Smooth muscle cell (in vitro differentiated cells): Measurements from ENCODE around the gene SYCP1. TPM values are rescaled to one million over a fixed set of nuclear protein-coding genes. Genes with fewer than 3 reads are reported as not detected.

ENCODE experiments used
- DNase-seq: peaks from one replicate; lab custom pipeline; 2025; ENCODE audit not compliant: unreplicated experiment; lab: John Stamatoyannopoulos, UW
- H2AFZ ChIP-seq: fragments of 200-600 bp; sonication (generic); 2 replicates; pipeline ENCODE4 v1.6.0; 2016; ENCODE audit warnings: antibody characterized with exemption, low read depth, mild to moderate bottlenecking
- H3F3A ChIP-seq: fragments of 200-600 bp; sonication (generic); 2 replicates; pipeline ENCODE4 v1.6.0; 2017; ENCODE audit warnings: antibody characterized with exemption, low read depth
- H3K27ac ChIP-seq: fragments of 200-600 bp; sonication (generic); 2 replicates; pipeline ENCODE4 v1.5.1; 2016; ENCODE audit warnings: low read depth, mild to moderate bottlenecking
- H3K27me3 ChIP-seq: fragments of 200-600 bp; sonication (generic); 2 replicates; pipeline ENCODE4 v1.6.1; 2016; ENCODE audit warnings: low read depth, mild to moderate bottlenecking
- H3K36me3 ChIP-seq: fragments of 200-600 bp; sonication (generic); 2 replicates; pipeline ENCODE4 v1.5.1; 2016; ENCODE audit warnings: low read depth
- H3K4me1 ChIP-seq: fragments of 200-600 bp; sonication (generic); 2 replicates; pipeline ENCODE4 v1.5.1; 2016; ENCODE audit warnings: low read depth
- H3K4me2 ChIP-seq: fragments of 200-600 bp; sonication (generic); 2 replicates; pipeline ENCODE4 v1.6.0; 2016; ENCODE audit warnings: mild to moderate bottlenecking
- H3K4me3 ChIP-seq: fragments of 200-600 bp; sonication (generic); 2 replicates; pipeline ENCODE4 v1.5.1; 2016; ENCODE audit warnings: mild to moderate bottlenecking
- H3K79me2 ChIP-seq: fragments of 200-600 bp; sonication (generic); 2 replicates; pipeline ENCODE4 v1.6.0; 2016; ENCODE audit warnings: low read depth, mild to moderate bottlenecking
- H3K9ac ChIP-seq: fragments of 200-600 bp; sonication (generic); 2 replicates; pipeline ENCODE4 v1.6.0; 2016; ENCODE audit warnings: low read depth
- H3K9me3 ChIP-seq: fragments of 200-600 bp; sonication (generic); replicated peaks from 2 replicates; pipeline ENCODE4 v1.5.1; 2016; ENCODE audit warnings: low read depth
- H4K20me1 ChIP-seq: fragments of 200-600 bp; sonication (generic); 2 replicates; pipeline ENCODE4 v1.6.0; 2016; ENCODE audit warnings: low read depth
- CTCF ChIP-seq: fragments of 200-600 bp; sonication (generic); IDR thresholded peaks from 2 replicates; pipeline ENCODE4 v1.5.1; 2017; ENCODE audit warnings: borderline replicate concordance, mild to moderate bottlenecking, antibody characterized with exemption; ENCODE audit not compliant: insufficient read depth, poor library complexity, severe bottlenecking
- WGBS: methylation state at CpG from one replicate; pipeline ENCODE4 v1.1.7; 2016; ENCODE audit warnings: low lambda C conversion rate; 5-methylcytosine and 5-hydroxymethylcytosine counted together
- polyA plus RNA-seq: library from polyadenylated mRNA; unstranded; fragments of >200 nt; fragmentation: Nextera tagmentation; extraction: Ambion mirVana; gene quantifications from 2 replicates; pipeline ENCODE4 v1.2.1, GENCODE V29; 2016
- total RNA-seq: library from RNA; depleted of rRNA; stranded (reverse); fragments of >200 nt; gene quantifications from 2 replicates; pipeline ENCODE4 v1.2.3, GENCODE V29; 2014

Gene SYCP1
- total and polyA plus RNA-seq, 2 experiments from 2014 or later = not detected

DNA sequence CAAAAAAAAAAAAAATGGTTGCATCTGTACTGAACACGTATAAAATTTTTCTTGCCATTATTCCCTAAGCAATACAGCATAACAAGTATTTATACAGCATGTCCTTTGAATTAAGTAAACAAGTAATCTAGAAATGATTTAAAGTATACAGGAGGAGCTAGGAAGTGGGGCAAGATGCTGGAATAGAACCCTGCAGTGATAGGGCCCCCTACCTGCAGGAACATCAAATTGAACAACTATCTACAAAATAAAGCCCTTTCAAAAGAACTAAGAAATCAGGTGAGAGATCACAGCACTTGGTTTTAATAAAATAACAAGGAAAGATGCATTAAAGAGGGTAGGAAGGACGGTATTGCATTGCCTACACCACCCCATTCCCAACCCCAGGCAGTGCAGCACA lies 185.8 kb downstream of the SYCP1 start:
- Histone ChIP-seq H3K9ac (no peak overlapping the region), H3K9me3 (no peaks in the 10 kb centered on the region), H3K4me1 (no peaks in the 10 kb centered on the region), H3K79me2 (no peaks in the 10 kb centered on the region), H3K4me3 (no peak overlapping the region), H3K27me3 (no peaks in the 10 kb centered on the region), H2AFZ (no peak overlapping the region), H3K4me2 (no peak overlapping the region), H4K20me1 (no peaks in the 10 kb centered on the region), H3K27ac (no peak overlapping the region), H3K36me3 (no peaks in the 10 kb centered on the region), H3F3A (no peaks in the 10 kb centered on the region)
- TF ChIP-seq CTCF = no peak
- WGBS = 79% methylated on average over 2 of the region's 2 CpGs
- no peak for DNase-seq

DNA sequence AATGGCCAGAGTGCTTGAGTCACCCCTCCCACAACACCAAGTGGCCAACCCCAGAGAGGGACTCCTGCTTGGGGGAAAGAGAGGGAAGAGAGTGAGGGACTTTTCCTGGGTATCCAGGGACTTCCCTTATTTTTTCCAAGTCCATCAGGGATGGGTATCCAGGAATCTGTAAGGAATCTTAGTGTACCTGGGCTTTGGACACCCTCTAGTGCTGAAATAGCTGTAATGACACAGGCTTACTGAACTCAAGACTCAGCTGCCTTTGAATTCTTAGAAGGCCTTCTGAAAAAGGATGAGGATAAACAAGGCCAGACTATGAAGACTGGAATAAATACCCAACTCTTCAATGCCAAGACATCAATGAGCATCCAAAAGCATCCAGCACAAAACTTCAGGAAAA lies 187.0 kb downstream of the SYCP1 start:
- no peaks in the 10 kb centered on the region for H3K79me2 ChIP-seq
- TF ChIP-seq CTCF = peak; percentile 26
- H4K20me1 ChIP-seq = no peaks in the 10 kb centered on the region
- H3K9ac ChIP-seq = no peak overlapping the region
- no peak overlapping the region for H2AFZ ChIP-seq
- no peaks in the 10 kb centered on the region for H3F3A ChIP-seq
- DNase-seq = no peak
- no peak overlapping the region for H3K4me3 ChIP-seq
- H3K4me1 ChIP-seq = no peaks in the 10 kb centered on the region
- no peaks in the 10 kb centered on the region for H3K27me3 ChIP-seq
- H3K27ac ChIP-seq = no peak overlapping the region
- H3K9me3 ChIP-seq = no peaks in the 10 kb centered on the region
- no peaks in the 10 kb centered on the region for H3K36me3 ChIP-seq
- no peak overlapping the region for H3K4me2 ChIP-seq

Other genes with a start within 250 kb of the SYCP1 start
- gene DENND2C, start 184.8 kb upstream of the SYCP1 start, total RNA-seq = 4.1 and 8.6 TPM in 2 replicates
- gene DENND2C, start 184.8 kb upstream of the SYCP1 start, polyA plus RNA-seq = 1.4 and 2.9 TPM in 2 replicates
- gene AMPD1, start 159.3 kb upstream of the SYCP1 start, total RNA-seq = not detected in 2 replicates
- not detected in 2 replicates for gene AMPD1, start 159.3 kb upstream of the SYCP1 start, polyA plus RNA-seq
- gene NRAS, start 138.1 kb upstream of the SYCP1 start, total RNA-seq = 84.7 and 105 TPM in 2 replicates
- gene NRAS, start 138.1 kb upstream of the SYCP1 start, polyA plus RNA-seq = 31.4 and 37.0 TPM in 2 replicates
- gene CSDE1, start 96.9 kb upstream of the SYCP1 start, total RNA-seq = 768 and 827 TPM in 2 replicates
- 160 and 173 TPM in 2 replicates for gene CSDE1, start 96.9 kb upstream of the SYCP1 start, polyA plus RNA-seq
- 70.5 and 84.4 TPM in 2 replicates for gene SIKE1, start 74.2 kb upstream of the SYCP1 start, total RNA-seq
- 37.0 and 54.8 TPM in 2 replicates for gene SIKE1, start 74.2 kb upstream of the SYCP1 start, polyA plus RNA-seq
- gene TSHB, start 175.0 kb downstream of the SYCP1 start, total RNA-seq = not detected in 2 replicates
- not detected in 2 replicates for gene TSHB, start 175.0 kb downstream of the SYCP1 start, polyA plus RNA-seq
- gene TSPAN2, start 234.6 kb downstream of the SYCP1 start, total RNA-seq = 10.9 and 17.4 TPM in 2 replicates
- 13.8 and 26.9 TPM in 2 replicates for gene TSPAN2, start 234.6 kb downstream of the SYCP1 start, polyA plus RNA-seq